HepG2 (cell line): ENCODE data around the gene VAMP5. TPM values are rescaled to one million over a fixed set of nuclear protein-coding genes. Genes with fewer than 3 reads are reported as not detected.
A peak's percentile ranks its signal among the peaks of the same experiment; 100 is the strongest.

ENCODE experiments used
- FOXJ3 ChIP-seq: sonication (generic); formaldehyde crosslinking; IDR thresholded peaks from 2 replicates; pipeline ENCODE4 v1.4.0; 2020; ENCODE audit warnings: missing genetic modification reagents, mild to moderate bottlenecking, borderline replicate concordance
- FOXO1 ChIP-seq: sonication (generic); formaldehyde crosslinking; IDR thresholded peaks from 2 replicates; pipeline ENCODE4 v1.4.0; 2020; ENCODE audit warnings: missing genetic modification reagents
- MXD4 ChIP-seq: IDR thresholded peaks from 2 replicates; pipeline ENCODE4 v1.6.1; 2016; ENCODE audit warnings: mild to moderate bottlenecking, missing biosample characterization, missing genetic modification reagents
- MYC ChIP-seq: sonication (generic); formaldehyde crosslinking; IDR thresholded peaks from 2 replicates; pipeline ENCODE4 v1.9.0; 2021; ENCODE audit warnings: missing genetic modification reagents, borderline replicate concordance
- PAX8 ChIP-seq: sonication (generic); formaldehyde crosslinking; IDR thresholded peaks from 2 replicates; pipeline ENCODE4 v1.8.0; 2022; ENCODE audit warnings: mild to moderate bottlenecking, missing genetic modification reagents, borderline replicate concordance
- POLR2A ChIP-seq, 2 experiments: IDR thresholded peaks; 2 replicates each; pipeline ENCODE4 v1.6.1; 2011; ENCODE audit warnings: low read depth in 2 of 2, low read length in 2 of 2, mild to moderate bottlenecking in 1 of 2, moderate library complexity in 1 of 2; ENCODE audit not compliant: insufficient read depth in 1 of 2
- RBM39 ChIP-seq: fragments of 200-400 bp; formaldehyde crosslinking; IDR thresholded peaks from one replicate; pipeline ENCODE4 v1.6.1; 2018; ENCODE audit warnings: antibody characterized with exemption, mild to moderate bottlenecking, low read depth, low read length; ENCODE audit not compliant: poor library complexity, severe bottlenecking
- ZMAT3 ChIP-seq: sonication (generic); formaldehyde crosslinking; conservative IDR thresholded peaks from 2 replicates; pipeline ENCODE4 v1.7.0; 2021; ENCODE audit warnings: missing genetic modification reagents
- ZNF101 ChIP-seq: sonication (generic); formaldehyde crosslinking; IDR thresholded peaks from 2 replicates; pipeline ENCODE4 v1.4.0; 2020; ENCODE audit warnings: mild to moderate bottlenecking, low read depth, missing genetic modification reagents, borderline replicate concordance
- ZNF558 ChIP-seq: sonication (generic); formaldehyde crosslinking; IDR thresholded peaks from 2 replicates; pipeline ENCODE4 v1.9.0; 2022; ENCODE audit warnings: mild to moderate bottlenecking, missing genetic modification reagents, borderline replicate concordance
- ZNF564 ChIP-seq: sonication (generic); formaldehyde crosslinking; IDR thresholded peaks from 2 replicates; pipeline ENCODE4 v1.8.1; 2023; ENCODE audit warnings: mild to moderate bottlenecking, missing genetic modification reagents
- ZNF569 ChIP-seq: sonication (generic); formaldehyde crosslinking; IDR thresholded peaks from 2 replicates; pipeline ENCODE4 v1.5.0; 2020; ENCODE audit warnings: mild to moderate bottlenecking, missing genetic modification reagents, moderate library complexity, borderline replicate concordance
- polyA plus RNA-seq, 8 experiments: library from polyadenylated mRNA; depleted of rRNA in 3 of 8; stranded (reverse) in 7 of 8; unstranded in 1 of 8; fragments of >200 nt; fragmentation: Illumina TruSeq in 4 of 8; extraction: Trizol in 4 of 8; gene quantifications; 2 replicates each; pipeline versions ENCODE4 v1.2.1 to v1.2.3, GENCODE V29; 2011 to 2016; ENCODE audit warnings: low read depth in 4 of 8, missing spikeins in 1 of 8, mixed read lengths in 1 of 8; ENCODE audit not compliant: insufficient read depth in 1 of 8
- total RNA-seq, 5 experiments: library from RNA; depleted of rRNA; stranded (reverse); fragments of >200 nt; fragmentation: Illumina TruSeq; extraction: Trizol; gene quantifications; 2 replicates each; pipeline ENCODE4 v1.2.3, GENCODE V29; 2016; ENCODE audit warnings: low read depth in 1 of 5
- TF ChIP-seq, protein P1 (sequence below): IDR thresholded peaks from 2 replicates; pipeline ENCODE4 v1.6.1; 2016; ENCODE audit warnings: low read depth
- TF ChIP-seq, protein P2 (sequence below): sonication (generic); formaldehyde crosslinking; conservative IDR thresholded peaks from 2 replicates; pipeline ENCODE4 v1.4.0; 2020; ENCODE audit warnings: missing genetic modification reagents
- TF ChIP-seq, protein P3 (sequence below): sonication (generic); formaldehyde crosslinking; IDR thresholded peaks from 2 replicates; pipeline ENCODE4 v1.4.0; 2020; ENCODE audit warnings: missing genetic modification reagents, low read depth, mild to moderate bottlenecking, borderline replicate concordance
- TF ChIP-seq, protein P4 (sequence below): sonication (generic); formaldehyde crosslinking; IDR thresholded peaks from 2 replicates; pipeline ENCODE4 v1.8.1; 2022; ENCODE audit warnings: low read depth, mild to moderate bottlenecking, missing genetic modification reagents
- TF ChIP-seq, protein P5 (sequence below): sonication (generic); formaldehyde crosslinking; IDR thresholded peaks from 2 replicates; pipeline ENCODE4 v1.5.0; 2020; ENCODE audit warnings: missing genetic modification reagents, mild to moderate bottlenecking, borderline replicate concordance
- TF ChIP-seq, protein P6 (sequence below): IDR thresholded peaks from 2 replicates; pipeline ENCODE4 v1.6.1; 2016; ENCODE audit warnings: missing genetic modification reagents, missing compliant biosample characterization

Gene VAMP5
- total and polyA plus RNA-seq, 2 of the 13 experiments (the other 11 are each of a cell fraction or from before 2014, with no cell fraction given), result 7.2 to 56.7 TPM

DNA sequence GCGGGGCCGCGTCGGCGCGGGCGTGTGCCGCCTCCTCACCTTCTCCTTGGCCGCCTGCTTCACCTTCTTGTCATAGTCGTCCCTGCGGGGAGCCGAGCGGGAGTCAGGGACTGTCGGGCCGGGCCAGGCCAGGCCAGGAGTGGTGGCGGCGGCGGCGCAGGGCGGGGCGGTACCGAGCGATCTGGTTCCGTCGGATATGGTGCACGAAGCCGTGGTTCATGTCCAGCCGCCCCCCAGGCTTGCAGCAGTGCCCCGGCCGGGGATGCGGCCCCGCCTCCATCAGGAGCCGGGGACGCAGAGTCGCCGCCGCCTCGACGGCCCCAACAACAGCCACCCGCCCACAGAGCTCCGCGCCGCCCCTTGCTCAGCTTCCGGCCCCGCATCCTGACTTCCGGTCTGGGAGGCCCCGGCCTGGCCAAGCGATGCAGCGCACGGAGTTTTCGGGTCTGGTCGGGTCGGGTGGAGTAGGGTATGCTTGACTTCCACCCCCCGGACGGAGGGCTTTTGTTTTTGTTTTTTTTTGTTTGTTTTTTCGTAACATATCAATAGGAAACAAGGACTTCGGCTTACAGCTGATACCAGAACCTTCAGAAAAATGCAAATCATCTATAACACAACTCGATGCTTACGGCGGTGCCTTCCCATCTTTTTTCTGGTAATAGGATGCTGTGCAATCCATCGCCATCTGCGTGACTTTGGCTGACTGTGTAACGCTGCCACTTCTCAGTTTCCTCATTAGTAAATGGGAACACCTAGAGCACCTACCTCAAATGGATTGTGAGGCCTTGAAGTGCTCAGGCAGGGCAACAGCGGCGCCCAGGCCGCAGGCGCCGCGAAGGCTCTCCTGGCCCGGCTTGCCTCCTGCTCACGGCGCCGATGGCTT lies 27.7 kb downstream of the VAMP5 start, which contains the start of gene C2orf68 (continued):
- TF ChIP-seq, protein P1, sequence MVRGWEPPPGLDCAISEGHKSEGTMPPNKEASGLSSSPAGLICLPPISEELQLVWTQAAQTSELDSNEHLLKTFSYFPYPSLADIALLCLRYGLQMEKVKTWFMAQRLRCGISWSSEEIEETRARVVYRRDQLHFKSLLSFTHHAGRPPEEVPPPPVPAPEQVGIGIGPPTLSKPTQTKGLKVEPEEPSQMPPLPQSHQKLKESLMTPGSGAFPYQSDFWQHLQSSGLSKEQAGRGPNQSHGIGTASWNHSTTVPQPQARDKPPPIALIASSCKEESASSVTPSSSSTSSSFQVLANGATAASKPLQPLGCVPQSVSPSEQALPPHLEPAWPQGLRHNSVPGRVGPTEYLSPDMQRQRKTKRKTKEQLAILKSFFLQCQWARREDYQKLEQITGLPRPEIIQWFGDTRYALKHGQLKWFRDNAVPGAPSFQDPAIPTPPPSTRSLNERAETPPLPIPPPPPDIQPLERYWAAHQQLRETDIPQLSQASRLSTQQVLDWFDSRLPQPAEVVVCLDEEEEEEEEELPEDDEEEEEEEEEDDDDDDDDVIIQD (CRISPR knock-in tag), result 0 out of 2 replicates have a peak, but pooled peaks have one; percentile 61
- TF ChIP-seq, protein P2, sequence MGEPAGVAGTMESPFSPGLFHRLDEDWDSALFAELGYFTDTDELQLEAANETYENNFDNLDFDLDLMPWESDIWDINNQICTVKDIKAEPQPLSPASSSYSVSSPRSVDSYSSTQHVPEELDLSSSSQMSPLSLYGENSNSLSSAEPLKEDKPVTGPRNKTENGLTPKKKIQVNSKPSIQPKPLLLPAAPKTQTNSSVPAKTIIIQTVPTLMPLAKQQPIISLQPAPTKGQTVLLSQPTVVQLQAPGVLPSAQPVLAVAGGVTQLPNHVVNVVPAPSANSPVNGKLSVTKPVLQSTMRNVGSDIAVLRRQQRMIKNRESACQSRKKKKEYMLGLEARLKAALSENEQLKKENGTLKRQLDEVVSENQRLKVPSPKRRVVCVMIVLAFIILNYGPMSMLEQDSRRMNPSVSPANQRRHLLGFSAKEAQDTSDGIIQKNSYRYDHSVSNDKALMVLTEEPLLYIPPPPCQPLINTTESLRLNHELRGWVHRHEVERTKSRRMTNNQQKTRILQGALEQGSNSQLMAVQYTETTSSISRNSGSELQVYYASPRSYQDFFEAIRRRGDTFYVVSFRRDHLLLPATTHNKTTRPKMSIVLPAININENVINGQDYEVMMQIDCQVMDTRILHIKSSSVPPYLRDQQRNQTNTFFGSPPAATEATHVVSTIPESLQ (CRISPR knock-in tag), result peak; percentile 82
- TF ChIP-seq, protein P3, sequence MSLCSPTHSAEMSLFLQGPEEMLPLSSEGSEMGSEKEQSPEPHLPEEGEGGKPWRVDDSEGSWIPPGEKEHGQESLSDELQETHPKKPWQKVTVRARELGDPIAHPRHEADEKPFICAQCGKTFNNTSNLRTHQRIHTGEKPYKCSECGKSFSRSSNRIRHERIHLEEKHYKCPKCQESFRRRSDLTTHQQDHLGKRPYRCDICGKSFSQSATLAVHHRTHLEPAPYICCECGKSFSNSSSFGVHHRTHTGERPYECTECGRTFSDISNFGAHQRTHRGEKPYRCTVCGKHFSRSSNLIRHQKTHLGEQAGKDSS (CRISPR knock-in tag), result peak; percentile 51; the same call in 1 of the 2 replicates
- TF ChIP-seq ZNF558 (CRISPR knock-in tag) (peak; percentile 75; the same call in 1 of the 2 replicates), RBM39 (peak; percentile 45), PAX8 (CRISPR knock-in tag) (0 out of 2 replicates have a peak, but pooled peaks have one; percentile 13), POLR2A (IDR thresholded peaks at IDR 0.05; ENCODE audit: insufficient read depth in 1 of 2, low read depth in 2 of 2, low read length in 2 of 2) (peak; percentile 52 to 90; a peak in 3 of 4 replicates), ZMAT3 (peak; percentile 28; the same call in 1 of the 2 replicates), ZNF101 (CRISPR knock-in tag) (0 out of 2 replicates have a peak, but pooled peaks have one; percentile 18), MYC (CRISPR knock-in tag) (peak; percentile 69; the same call in 1 of the 2 replicates), ZNF569 (CRISPR knock-in tag) (no peak), FOXO1 (CRISPR knock-in tag) (peak; percentile 66; the same call in 1 of the 2 replicates), ZNF564 (CRISPR knock-in tag) (peak; percentile 44; the same call in 1 of the 2 replicates), MXD4 (peak; percentile 62; the same call in 1 of the 2 replicates), FOXJ3 (CRISPR knock-in tag) (peak; percentile 39; the same call in 1 of the 2 replicates)
- TF ChIP-seq, protein P4, sequence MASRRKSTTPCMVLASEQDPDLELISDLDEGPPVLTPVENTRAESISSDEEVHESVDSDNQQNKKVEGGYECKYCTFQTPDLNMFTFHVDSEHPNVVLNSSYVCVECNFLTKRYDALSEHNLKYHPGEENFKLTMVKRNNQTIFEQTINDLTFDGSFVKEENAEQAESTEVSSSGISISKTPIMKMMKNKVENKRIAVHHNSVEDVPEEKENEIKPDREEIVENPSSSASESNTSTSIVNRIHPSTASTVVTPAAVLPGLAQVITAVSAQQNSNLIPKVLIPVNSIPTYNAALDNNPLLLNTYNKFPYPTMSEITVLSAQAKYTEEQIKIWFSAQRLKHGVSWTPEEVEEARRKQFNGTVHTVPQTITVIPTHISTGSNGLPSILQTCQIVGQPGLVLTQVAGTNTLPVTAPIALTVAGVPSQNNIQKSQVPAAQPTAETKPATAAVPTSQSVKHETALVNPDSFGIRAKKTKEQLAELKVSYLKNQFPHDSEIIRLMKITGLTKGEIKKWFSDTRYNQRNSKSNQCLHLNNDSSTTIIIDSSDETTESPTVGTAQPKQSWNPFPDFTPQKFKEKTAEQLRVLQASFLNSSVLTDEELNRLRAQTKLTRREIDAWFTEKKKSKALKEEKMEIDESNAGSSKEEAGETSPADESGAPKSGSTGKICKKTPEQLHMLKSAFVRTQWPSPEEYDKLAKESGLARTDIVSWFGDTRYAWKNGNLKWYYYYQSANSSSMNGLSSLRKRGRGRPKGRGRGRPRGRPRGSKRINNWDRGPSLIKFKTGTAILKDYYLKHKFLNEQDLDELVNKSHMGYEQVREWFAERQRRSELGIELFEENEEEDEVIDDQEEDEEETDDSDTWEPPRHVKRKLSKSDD (CRISPR knock-in tag), result no peak; the same call in 1 of the 2 replicates
- TF ChIP-seq, protein P5, sequence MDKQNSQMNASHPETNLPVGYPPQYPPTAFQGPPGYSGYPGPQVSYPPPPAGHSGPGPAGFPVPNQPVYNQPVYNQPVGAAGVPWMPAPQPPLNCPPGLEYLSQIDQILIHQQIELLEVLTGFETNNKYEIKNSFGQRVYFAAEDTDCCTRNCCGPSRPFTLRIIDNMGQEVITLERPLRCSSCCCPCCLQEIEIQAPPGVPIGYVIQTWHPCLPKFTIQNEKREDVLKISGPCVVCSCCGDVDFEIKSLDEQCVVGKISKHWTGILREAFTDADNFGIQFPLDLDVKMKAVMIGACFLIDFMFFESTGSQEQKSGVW (CRISPR knock-in tag), result no peak
- TF ChIP-seq, protein P6, sequence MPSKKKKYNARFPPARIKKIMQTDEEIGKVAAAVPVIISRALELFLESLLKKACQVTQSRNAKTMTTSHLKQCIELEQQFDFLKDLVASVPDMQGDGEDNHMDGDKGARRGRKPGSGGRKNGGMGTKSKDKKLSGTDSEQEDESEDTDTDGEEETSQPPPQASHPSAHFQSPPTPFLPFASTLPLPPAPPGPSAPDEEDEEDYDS (CRISPR knock-in tag), result peak; percentile 76
